Measurements from ENCODE around the gene DCTN3.
"Not testable (repeated sequence)": the region's sequence is repeated elsewhere in the genome, so short reads cannot be mapped to it uniquely, and the experiment has no call there.

DCTN3 gene

DNA sequence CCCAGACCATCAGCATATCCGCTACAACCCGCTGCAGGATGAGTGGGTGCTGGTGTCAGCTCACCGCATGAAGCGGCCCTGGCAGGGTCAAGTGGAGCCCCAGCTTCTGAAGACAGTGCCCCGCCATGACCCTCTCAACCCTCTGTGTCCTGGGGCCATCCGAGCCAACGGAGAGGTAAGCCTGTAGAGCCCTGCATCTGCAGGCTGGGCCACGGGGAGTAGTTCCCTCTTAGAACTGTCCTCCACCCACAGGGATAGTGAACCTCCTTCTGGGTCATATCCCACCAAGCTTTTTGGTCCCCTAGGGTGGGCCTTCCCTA, 26.7 kb upstream of the DCTN3 start:
- DNase-seq (ENCODE audit: low spot score) = no peak

DNA sequence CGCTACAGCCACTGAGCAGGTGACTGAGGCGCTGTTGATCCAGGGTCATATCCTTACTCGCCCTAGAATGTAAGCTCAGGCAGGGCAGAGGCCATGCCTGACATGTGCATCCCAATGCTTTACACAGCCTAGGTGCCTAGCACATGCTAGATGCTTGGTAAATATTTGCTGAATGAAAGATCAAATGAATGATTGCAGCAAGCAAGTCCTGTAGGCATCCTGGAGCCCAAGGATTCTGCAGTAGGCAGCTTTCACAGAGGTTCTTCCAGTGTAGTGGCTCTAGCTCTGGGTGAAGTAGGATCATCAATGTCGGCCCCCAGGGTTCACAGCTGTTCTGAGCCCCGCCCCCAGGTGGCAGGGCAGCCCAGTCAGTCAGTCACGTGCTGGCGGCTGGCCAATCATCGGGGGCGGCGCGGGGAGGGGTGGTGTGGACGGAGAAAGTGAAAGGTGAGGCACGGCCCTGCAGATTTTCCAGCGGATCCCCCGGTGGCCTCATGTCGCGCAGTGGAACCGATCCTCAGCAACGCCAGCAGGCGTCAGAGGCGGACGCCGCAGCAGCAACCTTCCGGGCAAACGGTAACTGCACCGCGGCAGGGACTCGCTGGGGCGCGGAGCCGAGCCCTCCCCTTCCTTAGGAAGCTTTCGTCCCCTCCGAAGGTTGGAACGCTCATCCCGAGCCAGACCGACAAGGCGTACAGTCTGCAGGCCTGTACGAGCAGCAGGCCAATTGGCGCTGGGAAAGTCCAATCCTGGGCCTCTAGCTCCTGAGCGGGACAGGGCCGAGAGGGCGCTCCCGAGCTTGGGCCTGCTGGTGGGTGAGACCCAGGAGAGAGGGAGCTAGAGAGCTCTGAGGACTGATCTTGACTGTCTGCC, 26.2 kb upstream of the DCTN3 start, which contains the start of gene GALT:
GALT (plus strand) TSS at position 465 of the 873 bp plus-strand sequence; CDS start at position 495, 30 bp downstream.
- peak; percentile 87 for DNase-seq (ENCODE audit: low spot score)

DNA sequence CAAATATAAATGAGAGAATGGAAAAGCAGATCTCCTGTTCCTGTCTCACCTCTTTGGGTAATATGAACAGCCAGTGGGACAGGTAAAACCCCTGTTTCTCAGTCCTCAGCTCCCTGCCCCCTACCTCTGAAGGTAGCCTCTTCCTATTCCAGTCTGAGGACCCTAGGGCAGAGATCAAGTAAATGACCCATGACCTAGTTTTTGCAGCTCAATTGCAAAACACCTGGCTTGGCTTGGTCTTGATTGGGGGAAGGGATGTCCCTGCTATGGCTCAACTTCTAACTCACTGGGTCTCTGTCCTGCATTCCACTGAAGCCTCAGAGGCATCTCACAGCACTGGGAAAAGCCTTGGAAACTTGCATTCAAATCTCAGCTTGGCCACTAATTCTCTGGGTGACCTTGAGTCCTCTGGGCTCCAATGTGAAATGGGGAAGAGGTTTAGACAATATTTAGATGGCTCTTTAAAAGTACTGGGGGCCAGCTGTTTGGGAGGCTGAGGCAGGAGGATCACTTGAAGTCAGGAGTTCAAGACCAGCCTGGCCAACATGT, 24.5 kb upstream of the DCTN3 start:
- DNase-seq (ENCODE audit: low spot score) = no peak

DNA sequence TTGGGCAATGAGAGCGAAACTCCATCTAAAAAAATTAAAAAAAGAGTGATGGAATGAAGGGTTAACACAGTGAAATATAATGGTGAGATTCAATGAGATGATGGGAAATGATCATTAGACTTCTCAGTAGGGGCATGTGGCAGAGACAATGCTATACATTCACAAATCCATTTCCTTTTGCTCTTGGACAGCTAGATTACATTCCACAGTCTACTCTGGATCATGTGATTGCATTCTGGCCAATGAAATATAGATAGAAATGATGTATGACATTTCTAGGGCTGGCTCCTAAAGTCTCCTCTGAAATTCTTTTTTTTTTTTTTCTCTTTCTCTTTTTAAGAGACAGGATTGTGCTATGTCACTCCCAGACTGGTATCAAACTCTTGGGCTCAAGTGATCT, 22.4 kb upstream of the DCTN3 start:
- no peak for DNase-seq (ENCODE audit: low spot score)

DNA sequence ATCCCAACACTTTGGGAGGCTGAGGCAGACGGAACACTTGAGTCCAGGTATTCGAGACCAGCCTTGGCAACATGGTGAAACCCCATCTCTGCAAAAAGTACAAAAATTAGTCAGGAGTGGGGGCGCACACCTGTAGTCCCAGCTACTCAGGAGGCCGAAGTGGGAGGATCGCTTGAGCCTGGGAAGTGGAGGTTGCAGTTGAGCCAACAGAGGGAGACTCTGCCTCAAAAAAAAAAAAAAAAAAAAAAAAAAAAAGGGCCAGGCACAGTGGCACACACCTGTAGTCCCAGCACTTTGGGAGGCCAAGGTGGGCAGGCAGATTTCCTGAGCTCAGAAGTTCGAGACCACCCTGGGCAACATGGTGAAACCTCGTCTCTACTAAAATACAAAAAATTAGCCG, 19.0 kb upstream of the DCTN3 start:
- not testable (repeated sequence) for DNase-seq (ENCODE audit: low spot score)

DNA sequence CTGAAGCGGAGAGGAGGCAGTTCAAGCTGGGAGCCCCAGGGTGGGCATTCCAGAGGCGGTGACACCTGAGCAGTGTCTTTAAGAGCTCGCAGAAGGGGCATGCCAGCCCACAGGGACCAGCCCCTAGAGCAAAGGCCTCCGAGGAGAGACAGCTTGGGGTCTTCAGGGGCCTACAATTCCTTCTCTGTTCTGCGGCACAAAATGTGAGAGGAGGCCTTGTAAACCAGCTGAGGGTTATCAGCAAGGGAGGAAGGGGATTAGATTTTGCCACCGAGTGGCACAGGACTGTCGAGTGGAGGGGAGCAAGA, 17.8 kb upstream of the DCTN3 start:
- no peak for DNase-seq (ENCODE audit: low spot score)

DNA sequence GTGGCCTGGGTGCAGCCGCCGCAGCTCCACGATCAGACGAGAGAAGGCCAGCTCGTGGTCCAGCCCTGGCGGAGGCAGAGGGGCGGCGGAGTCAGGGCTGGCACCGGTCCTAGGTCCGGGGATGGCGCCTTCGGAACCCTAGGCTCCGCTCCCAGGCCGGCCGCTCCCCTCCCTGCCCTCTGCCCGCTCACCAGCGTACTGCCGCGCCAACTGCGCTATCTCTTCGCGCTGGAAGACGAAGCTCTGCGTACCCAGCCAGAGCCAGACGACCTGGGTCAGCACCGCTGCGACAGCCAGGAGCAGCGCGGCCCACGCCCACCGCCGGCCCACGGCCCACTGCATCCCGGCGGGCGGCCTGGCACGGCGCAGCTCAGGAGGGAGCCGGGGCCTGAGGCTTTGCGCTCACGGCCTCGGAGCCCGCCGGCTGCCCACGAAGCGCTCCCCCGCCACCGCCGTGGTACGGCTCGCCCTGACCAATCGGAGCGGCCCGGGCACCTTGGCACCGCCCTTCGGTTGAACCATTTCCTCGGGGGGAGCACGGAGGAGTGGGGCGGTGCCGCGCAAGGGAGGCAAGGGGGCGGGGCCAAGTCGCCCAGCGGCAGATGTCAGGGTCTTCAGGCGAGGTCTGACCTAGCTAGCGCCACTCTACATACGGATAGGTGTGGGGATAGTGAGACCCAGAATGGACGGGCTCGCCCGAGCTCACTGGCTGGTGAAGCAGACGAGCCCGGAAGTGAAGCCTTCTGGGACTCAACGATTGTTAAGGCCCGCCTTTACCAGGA, 17.3 kb upstream of the DCTN3 start, which contains the start of gene SIGMAR1:
SIGMAR1 (minus strand) TSS at position 432 of the 782 bp plus-strand sequence; CDS start at position 342, 90 bp downstream.
- peak; percentile 92 for DNase-seq (ENCODE audit: low spot score)

DNA sequence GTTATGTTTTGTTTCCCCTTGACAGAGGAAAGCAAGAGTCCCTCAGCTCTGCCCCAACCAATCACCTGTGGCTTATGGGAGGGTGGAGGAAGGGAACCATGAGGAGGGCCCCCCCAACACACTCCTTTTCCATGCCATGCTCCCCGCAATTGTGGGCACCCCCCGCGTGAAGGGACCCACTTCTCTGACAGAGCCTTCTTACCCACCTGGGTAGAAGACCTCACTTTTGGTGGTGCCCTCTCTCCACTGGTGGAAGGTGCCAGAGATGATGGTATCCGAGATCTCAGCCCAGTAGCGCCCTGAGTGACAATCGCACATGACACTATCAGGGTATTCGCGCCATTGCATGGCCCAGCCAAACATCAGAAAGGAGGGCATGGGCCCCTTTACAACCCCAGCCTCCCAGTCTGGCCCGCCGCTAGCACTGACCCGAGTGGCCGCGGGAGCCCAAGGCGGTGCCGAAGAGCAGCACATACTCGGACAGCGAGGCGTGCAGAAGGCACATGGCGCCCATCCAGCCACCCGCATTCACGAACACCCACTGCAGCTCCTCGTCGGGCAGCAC, 16.6 kb upstream of the DCTN3 start:
- DNase-seq (ENCODE audit: low spot score) = no peak

DNA sequence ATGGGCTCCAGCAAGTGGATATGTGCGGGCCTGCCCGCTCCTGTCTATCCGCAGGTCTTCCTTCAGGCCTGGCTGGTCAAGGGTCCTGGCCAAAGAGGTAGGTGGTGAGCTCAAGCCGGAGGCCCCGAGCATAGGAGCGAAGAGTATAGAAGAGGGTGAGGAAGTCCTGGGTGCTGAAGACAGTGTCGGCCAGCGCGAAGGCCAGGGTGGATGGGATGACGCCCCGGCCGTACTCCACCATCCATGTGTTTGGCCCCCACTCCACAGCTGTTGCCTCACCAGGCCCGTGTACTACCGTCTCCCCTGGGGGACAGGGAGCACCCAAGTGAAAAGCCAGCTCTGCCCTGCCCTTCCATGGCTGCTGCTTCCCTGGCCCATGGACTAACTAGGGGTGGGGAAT, 15.3 kb upstream of the DCTN3 start:
- no peak for DNase-seq (ENCODE audit: low spot score)

DNA sequence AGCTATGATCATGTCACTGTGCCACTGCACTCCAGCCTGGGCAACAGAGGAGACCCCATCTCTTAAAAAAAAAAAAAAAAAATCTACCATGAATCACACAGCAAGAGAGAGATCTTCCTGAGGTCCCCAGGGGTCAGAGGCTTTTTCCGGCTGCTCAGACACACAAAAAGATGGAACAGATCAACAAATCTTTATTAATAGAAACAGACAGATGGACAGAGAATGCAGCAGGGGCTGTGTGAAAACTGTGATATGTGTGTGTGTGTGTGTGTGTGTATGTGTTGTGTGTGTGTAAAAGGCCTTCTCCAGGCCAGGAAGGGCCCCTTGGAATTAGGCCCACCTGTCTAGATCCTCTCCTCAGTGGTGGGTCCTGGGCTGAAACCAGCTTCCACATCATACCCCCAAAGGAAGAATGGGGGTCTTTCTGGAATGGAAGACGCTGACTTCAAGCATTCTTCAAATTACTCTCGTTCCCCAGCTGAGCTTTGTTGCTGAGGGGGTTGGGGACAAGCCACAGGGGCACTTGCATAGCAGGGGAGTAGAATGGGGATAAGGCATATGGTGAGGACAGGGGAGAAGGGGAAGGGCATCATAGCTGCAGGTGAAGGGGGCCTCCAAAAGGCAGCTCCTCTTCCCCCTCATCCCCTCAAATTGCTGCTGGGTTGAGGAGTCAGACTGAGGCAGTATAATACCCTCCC, 14.4 kb upstream of the DCTN3 start:
- no peak for DNase-seq (ENCODE audit: low spot score)

DNA sequence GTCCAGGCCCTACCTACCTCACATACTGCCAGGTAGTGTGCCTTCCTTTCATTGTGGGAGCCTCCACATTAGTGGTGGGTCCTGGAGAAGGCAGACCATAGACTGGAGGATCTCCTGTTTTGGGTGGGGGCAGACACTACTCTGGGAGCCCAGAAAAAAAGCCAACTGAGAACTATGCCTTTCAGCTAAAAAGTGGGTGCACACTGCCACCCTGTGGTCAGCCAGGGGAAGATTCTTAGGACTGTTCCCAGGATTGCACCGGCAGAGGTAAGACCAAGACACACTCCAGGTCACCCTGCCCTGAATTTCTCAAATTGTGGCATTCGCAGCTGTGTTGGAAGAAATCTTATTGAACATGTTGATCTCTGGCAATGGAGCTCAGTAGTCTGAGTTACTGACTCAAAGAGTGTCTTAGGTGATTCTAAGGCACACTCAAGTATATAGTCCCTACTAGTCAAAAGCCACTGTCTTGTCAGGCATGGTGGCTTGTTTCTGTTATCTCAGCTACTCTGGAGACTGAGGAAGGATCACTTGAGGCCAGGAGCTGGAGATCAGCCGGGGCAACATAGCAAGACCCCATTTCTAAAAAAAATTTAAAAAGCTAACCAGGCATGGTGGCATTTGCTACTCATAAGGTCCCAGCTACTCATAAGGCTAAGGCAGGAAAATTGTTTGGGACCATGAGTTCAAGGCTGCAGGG, 13.7 kb upstream of the DCTN3 start:
- DNase-seq (ENCODE audit: low spot score) = peak; percentile 76

DNA sequence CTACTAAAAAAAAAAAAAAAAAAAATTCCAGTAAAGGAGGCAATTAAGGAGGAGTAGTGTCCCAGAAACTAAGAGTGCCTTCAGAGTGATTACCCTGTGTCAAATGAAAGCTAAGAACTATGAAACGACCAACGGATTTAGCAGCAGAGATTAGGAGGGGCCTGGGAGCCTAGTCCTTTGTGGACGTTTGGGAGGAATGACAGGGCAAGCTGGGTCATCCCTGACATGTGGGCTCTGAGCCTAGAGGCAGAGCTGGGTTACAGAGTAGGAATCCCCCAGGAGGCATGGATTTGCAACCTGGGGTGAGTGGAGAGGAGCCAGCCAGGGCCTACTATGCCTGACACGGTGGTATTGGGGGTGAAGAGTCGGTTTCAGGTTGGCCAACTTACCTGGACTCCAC, 12.9 kb upstream of the DCTN3 start:
- DNase-seq (ENCODE audit: low spot score) = no peak

DNA sequence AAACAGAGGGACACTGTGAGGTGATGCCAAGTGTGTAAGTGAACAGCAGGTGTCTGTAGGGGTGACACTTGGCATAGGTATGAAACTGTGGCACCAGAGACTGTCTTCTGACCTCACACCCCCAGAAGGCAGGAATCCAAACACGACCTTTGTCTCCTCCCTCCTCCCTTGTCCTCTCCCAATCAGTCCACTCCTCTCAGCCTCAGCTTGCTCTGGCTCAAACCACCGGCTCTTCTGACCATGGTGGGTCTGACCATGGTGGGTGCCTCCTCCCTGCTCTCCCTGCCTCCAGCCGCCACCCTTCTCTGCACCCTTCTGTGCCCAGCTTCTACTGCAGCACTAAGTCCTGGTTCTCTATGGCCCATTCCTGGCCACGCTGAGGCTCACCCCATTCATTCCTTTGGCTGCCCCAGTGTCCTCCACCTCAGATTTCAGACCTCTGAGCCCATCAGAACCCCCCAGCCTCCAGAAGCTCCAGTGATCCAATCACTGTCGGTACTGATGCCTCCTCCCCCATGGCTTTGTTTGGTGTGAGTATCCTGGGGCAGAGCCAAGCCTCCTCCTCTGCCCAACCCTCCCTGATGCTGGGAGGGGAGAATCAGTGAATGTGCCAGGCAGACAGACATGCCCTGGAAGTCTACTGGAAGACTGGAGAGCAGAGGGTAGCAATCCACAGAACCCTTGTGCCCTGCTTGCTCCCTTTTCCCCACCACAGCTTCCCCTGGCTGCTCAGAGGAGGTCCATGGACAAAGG, 10.3 kb upstream of the DCTN3 start:
- no peak for DNase-seq (ENCODE audit: low spot score)

DNA sequence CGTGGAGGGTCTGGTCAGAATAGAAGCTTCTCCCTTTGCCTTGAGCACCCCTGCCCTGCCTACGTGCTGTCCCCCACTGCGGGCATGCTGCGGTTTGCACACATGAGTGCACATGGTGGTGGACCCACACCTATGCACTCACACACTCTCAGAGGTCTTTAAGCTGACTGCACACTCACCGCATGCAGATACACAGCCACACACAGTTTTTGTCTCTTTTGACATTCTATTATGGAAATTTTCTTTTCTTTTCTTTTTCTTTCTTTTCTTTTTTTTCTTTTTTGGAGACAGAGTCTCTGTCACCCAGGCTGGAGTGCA, 9.2 kb upstream of the DCTN3 start:
- no peak for DNase-seq (ENCODE audit: low spot score)

DNA sequence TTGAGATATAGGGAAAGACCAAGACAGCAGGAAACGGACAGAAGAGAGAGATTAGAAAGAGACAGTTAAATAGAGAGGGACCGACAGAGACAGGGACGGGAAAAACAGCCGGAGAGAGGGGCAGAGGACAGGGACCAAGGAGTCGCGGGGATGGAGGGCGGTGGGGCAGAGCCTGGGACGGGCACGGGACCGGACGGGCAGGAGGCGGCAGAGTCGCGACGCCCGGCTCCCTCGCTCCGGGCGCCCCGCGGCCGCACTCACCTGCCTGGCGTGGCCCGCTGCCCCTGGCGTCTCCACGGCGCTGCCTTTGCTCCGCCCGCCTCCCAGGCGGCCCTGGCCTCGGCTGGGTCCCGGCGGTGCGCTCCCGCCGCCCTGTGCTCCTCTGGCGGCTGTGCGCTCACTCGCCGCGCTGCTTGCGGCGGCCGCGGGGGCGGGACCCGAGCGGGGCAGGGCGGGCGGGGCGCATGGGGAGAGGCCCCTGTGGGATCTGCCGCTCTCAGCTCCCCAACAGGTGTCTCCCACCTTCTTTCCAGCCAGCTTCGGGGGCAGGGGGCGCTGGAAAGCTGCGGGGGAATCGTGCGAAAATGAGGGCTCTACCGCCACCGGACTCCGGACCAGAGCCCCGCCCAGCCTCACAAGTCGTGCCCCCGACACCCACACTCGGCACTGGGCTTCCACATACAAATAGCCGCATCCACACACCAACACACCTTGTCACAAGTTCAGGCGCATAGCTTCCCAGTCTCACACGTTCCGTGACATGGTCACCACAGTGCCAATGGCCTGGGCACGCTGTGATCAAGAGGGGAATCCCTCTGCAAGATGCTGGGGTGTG, 8.6 kb upstream of the DCTN3 start, which contains the start of gene ARID3C:
ARID3C (minus strand) TSS at position 411 of the 835 bp plus-strand sequence. CDS start 1,052 bp downstream, outside the sequence.
- peak; percentile 35 for DNase-seq (ENCODE audit: low spot score)

DNA sequence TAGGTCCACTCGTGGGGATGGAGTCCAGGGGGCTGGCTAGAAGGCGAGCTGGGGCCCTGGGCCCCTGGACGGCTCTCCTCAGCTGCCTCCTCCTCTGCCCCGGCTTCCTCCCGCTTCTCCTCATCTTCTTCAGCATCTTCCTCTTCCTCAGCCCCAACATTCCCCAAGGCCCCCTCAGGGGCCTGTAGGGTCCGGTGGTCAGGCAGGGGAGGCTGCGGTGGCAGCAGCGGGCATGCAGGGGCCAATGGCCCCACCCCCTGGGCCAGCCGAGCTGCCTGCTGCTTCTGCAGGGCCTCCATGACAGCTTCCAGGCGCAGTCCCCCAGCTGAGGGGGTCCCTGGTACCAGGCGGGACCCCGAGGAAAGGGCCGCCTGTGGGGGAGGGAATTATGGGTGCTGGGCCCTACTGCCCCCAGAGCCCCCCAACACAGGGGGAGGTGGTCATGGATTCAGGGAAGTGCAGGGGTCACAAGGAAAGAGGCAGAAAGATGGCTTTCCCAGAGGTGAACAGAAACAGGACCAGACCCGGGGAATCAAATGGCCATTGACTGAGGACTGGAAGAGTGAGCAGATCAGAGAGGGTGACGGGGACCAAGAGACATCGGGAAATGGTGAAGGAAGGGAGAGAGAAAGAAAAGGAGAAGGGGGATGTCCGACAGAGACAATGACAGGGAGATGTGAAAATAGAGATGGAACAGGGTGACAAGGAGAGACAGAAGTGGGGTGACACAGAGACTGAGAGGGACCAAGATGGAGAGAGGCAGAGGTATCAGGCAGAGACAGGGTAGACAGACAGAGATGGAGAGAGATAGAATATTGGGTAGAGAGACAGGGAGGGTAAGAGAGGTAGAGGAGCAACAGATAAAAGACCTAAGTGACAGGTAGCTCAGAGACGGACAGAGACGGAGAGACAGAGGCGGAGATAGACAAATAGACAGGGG, 7.7 kb upstream of the DCTN3 start:
- no peak for DNase-seq (ENCODE audit: low spot score)

DNA sequence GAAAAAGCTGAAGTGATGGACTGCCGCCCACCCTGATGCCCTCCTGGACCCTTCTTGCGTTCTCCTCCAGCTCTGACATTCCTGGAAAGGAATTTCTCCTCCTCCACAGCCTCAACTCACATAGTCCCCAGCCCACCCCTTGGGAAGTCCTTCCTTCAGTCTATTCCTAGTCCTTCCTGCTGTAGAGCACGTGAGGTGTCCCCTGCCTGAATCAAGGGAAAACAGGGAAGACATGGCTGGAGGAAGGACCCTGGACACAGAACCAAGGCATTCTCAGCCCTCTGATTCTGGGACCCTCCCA, 4.8 kb upstream of the DCTN3 start:
- DNase-seq (ENCODE audit: low spot score) = no peak

DNA sequence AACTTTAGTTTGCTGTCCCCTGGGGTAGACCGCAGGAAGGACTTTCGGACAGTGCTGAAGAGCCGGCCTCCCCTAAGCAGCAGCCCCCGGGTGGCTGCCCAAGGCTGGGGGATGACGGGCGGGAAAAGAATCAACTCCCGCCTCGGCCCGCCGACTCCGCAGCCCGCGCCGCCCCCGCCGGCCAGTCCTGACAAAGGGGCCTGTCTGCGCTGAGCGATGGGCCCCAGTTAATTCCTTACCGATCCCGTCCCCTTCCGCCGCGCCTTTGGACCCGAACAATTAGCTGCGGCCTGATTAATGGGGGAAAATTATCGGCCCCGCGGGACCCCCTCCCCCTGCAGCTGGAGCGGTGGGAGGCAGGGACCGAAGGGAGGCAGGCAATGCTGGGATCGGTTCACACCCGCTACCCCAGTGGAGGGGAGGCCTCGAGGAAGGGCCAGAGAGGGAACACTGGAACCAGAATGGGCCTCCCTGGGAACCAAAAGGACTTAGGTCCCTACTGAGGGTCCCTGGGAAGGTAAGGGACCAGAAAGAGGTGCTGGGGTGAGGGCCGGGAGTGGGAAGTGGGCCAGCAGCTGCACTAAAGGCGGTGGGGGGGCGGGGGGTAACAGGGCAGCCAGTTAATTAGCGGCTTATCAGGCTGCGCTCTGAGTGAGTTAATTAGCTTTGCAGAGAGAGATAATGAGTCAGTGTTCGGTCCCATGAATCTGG, 4.3 kb upstream of the DCTN3 start:
- DNase-seq (ENCODE audit: low spot score) = no peak
